ENCODE results near the gene PAIP2. TPM values are rescaled to one million over a fixed set of nuclear protein-coding genes. Genes with fewer than 3 reads are reported as not detected.
"Not testable (repeated sequence)": the region's sequence is repeated elsewhere in the genome, so short reads cannot be mapped to it uniquely, and the experiment has no call there.

The PAIP2 gene
- total RNA-seq, 2 donors from 2014 or later: 38.1 to 77.5 TPM

- Mint-ChIP-seq H3K27me3 (no peaks in the 10 kb centered on the region), H3K27ac (peak overlapping the region; percentile 89 to 96), H3K4me1 (ENCODE audit: low read depth in 2 of 2) (peaks cover 49 to 54% of the 10 kb centered on the region in 2 donors), H3K9me3 (no peaks in the 10 kb centered on the region), H3K36me3 (no peaks in the 10 kb centered on the region), H3K4me3 (peak overlapping the region; percentile 73)
- no peak for ATAC-seq
- no peak for DNase-seq (ENCODE audit: low spot score)
Measured at GRCh38 chr5:139386050-139386438, 44.4 kb downstream of the PAIP2 start.

GRCh38 chr5:139386956-139387355, 45.3 kb downstream of the PAIP2 start:
- Mint-ChIP-seq H3K4me1 (ENCODE audit: low read depth in 2 of 2) (peaks cover 58 to 63% of the 10 kb centered on the region in 2 donors), H3K27ac (peak overlapping the region; percentile 89 to 96)
- not testable (repeated sequence) for DNase-seq (ENCODE audit: low spot score); ATAC-seq; H3K27me3 Mint-ChIP-seq; H3K36me3 Mint-ChIP-seq; H3K4me3 Mint-ChIP-seq; H3K9me3 Mint-ChIP-seq

- H3K9me3 Mint-ChIP-seq: no peaks in the 10 kb centered on the region
- peak overlapping the region in 1 of 2 donors; percentile 96 for H3K27ac Mint-ChIP-seq
- H3K36me3 Mint-ChIP-seq: no peaks in the 10 kb centered on the region
- H3K27me3 Mint-ChIP-seq: no peaks in the 10 kb centered on the region
- DNase-seq (ENCODE audit: low spot score): no peak
- ATAC-seq: no peak
- no peak overlapping the region for H3K4me3 Mint-ChIP-seq
- peaks cover 58 to 64% of the 10 kb centered on the region in 2 donors for H3K4me1 Mint-ChIP-seq (ENCODE audit: low read depth in 2 of 2)
Measured at GRCh38 chr5:139387611-139388197, 46.0 kb downstream of the PAIP2 start.

GRCh38 chr5:139388198-139388821, 46.7 kb downstream of the PAIP2 start:
- Mint-ChIP-seq H3K27ac (peak overlapping the region in 1 of 2 donors; percentile 75), H3K4me1 (ENCODE audit: low read depth in 2 of 2) (peaks cover 58 to 66% of the 10 kb centered on the region in 2 donors), H3K4me3 (peak overlapping the region; percentile 25), H3K27me3 (no peaks in the 10 kb centered on the region), H3K9me3 (no peaks in the 10 kb centered on the region), H3K36me3 (no peaks in the 10 kb centered on the region)
- DNase-seq (ENCODE audit: low spot score): no peak
- no peak for ATAC-seq

- peak within 1 kb of the TSS; percentile 97 to 100 for H3K27ac Mint-ChIP-seq
- H3K36me3 Mint-ChIP-seq: no peaks in the 10 kb centered on the region
- H3K4me3 Mint-ChIP-seq: peak within 1 kb of the TSS; percentile 97
- peak; percentile 79 to 83 for ATAC-seq
- peaks cover 50 to 58% of the 10 kb centered on the region in 2 donors for H3K4me1 Mint-ChIP-seq (ENCODE audit: low read depth in 2 of 2)
- no peaks in the 10 kb centered on the region for H3K27me3 Mint-ChIP-seq
- peak; percentile 86 for DNase-seq (ENCODE audit: low spot score)
- H3K9me3 Mint-ChIP-seq: no peaks in the 10 kb centered on the region
Measured at GRCh38 chr5:139389701-139390638, 48.3 kb downstream of the PAIP2 start, which contains the start of gene MZB1. Gene MZB1, minus strand, starts transcription at chr5:139389913. Its CDS starts 57 bp downstream, at chr5:139389856.

GRCh38 chr5:139390639-139391569, 49.2 kb downstream of the PAIP2 start:
- no peaks in the 10 kb centered on the region for H3K36me3 Mint-ChIP-seq
- peaks cover 40 to 49% of the 10 kb centered on the region in 2 donors for H3K4me1 Mint-ChIP-seq (ENCODE audit: low read depth in 2 of 2)
- no peaks in the 10 kb centered on the region for H3K9me3 Mint-ChIP-seq
- peak overlapping the region; percentile 97 for H3K4me3 Mint-ChIP-seq
- no peak for ATAC-seq
- no peak for DNase-seq (ENCODE audit: low spot score)
- H3K27ac Mint-ChIP-seq: peak overlapping the region; percentile 97 to 100
- no peaks in the 10 kb centered on the region for H3K27me3 Mint-ChIP-seq

GRCh38 chr5:139391570-139392323, 50.1 kb downstream of the PAIP2 start:
- ATAC-seq (peak; percentile 0 to 3), DNase-seq (ENCODE audit: low spot score) (no peak)
- Mint-ChIP-seq H3K9me3 (no peaks in the 10 kb centered on the region), H3K36me3 (no peaks in the 10 kb centered on the region), H3K27me3 (no peaks in the 10 kb centered on the region), H3K4me1 (ENCODE audit: low read depth in 2 of 2) (peaks cover 39 to 44% of the 10 kb centered on the region in 2 donors), H3K27ac (peak overlapping the region; percentile 97 to 100), H3K4me3 (peak overlapping the region; percentile 97)

GRCh38 chr5:139392324-139392677, 50.6 kb downstream of the PAIP2 start:
- Mint-ChIP-seq H3K9me3 (no peaks in the 10 kb centered on the region), H3K27ac (peak overlapping the region; percentile 85 to 100), H3K36me3 (no peaks in the 10 kb centered on the region), H3K27me3 (no peaks in the 10 kb centered on the region), H3K4me3 (peak overlapping the region; percentile 97), H3K4me1 (ENCODE audit: low read depth in 2 of 2) (peaks cover 43 to 44% of the 10 kb centered on the region in 2 donors)
- ATAC-seq (no peak), DNase-seq (ENCODE audit: low spot score) (no peak)

GRCh38 chr5:139392678-139393496, 51.2 kb downstream of the PAIP2 start:
- Mint-ChIP-seq H3K4me3 (peak overlapping the region; percentile 97), H3K36me3 (no peaks in the 10 kb centered on the region), H3K4me1 (ENCODE audit: low read depth in 2 of 2) (peaks cover 46% of the 10 kb centered on the region in 2 donors), H3K27ac (peak overlapping the region; percentile 85 to 88), H3K27me3 (no peaks in the 10 kb centered on the region), H3K9me3 (no peaks in the 10 kb centered on the region)
- peak; percentile 91 for DNase-seq (ENCODE audit: low spot score)
- ATAC-seq: peak; percentile 81 to 86

GRCh38 chr5:139393497-139394122, 52.0 kb downstream of the PAIP2 start:
- DNase-seq (ENCODE audit: low spot score): no peak
- no peak for ATAC-seq
- H3K4me1 Mint-ChIP-seq (ENCODE audit: low read depth in 2 of 2): peaks cover 44 to 47% of the 10 kb centered on the region in 2 donors
- H3K36me3 Mint-ChIP-seq: no peaks in the 10 kb centered on the region
- H3K4me3 Mint-ChIP-seq: peak overlapping the region; percentile 97
- no peaks in the 10 kb centered on the region for H3K27me3 Mint-ChIP-seq
- peak overlapping the region; percentile 85 to 88 for H3K27ac Mint-ChIP-seq
- H3K9me3 Mint-ChIP-seq: no peaks in the 10 kb centered on the region

GRCh38 chr5:139394123-139394653, 52.5 kb downstream of the PAIP2 start:
- DNase-seq (ENCODE audit: low spot score): no peak
- no peaks in the 10 kb centered on the region for H3K27me3 Mint-ChIP-seq
- H3K4me1 Mint-ChIP-seq (ENCODE audit: low read depth in 2 of 2): peaks cover 43 to 47% of the 10 kb centered on the region in 2 donors
- no peak for ATAC-seq
- no peak overlapping the region for H3K27ac Mint-ChIP-seq
- H3K4me3 Mint-ChIP-seq: peak overlapping the region; percentile 97
- no peaks in the 10 kb centered on the region for H3K36me3 Mint-ChIP-seq
- H3K9me3 Mint-ChIP-seq: no peaks in the 10 kb centered on the region
